K562 (cell line): ENCODE data around the gene PAM. TPM values are rescaled to one million over a fixed set of nuclear protein-coding genes. Genes with fewer than 3 reads are reported as not detected.

Experiments
- ADNP ChIP-seq: fragments of 200-800 bp; sonication (Bioruptor generic); IDR thresholded peaks from 2 replicates; pipeline ENCODE4 v1.6.1; 2016; ENCODE audit warnings: missing genetic modification characterization, missing compliant biosample characterization
- CBFA2T2 ChIP-seq: fragments of 450-650 bp; conservative IDR thresholded peaks from 2 replicates; pipeline ENCODE4 v1.6.1; 2017; ENCODE audit warnings: mild to moderate bottlenecking
- ETV1 ChIP-seq: fragments of 450-650 bp; conservative IDR thresholded peaks from 2 replicates; pipeline ENCODE4 v1.6.1; 2016; ENCODE audit warnings: missing genetic modification characterization, control low read depth, low read depth, missing compliant biosample characterization
- FOXP1 ChIP-seq: sonication (generic); formaldehyde crosslinking; IDR thresholded peaks from 2 replicates; pipeline ENCODE4 v1.8.0; 2022; ENCODE audit warnings: mild to moderate bottlenecking, missing genetic modification reagents
- GTF2B ChIP-seq: IDR thresholded peaks from 2 replicates; pipeline ENCODE4 v1.6.1; 2011; ENCODE audit not compliant: insufficient read length; ENCODE audit errors: extremely low read depth
- HMGN3 ChIP-seq: IDR thresholded peaks from 2 replicates; pipeline ENCODE4 v1.6.1; 2011; ENCODE audit warnings: borderline replicate concordance, low read depth, mild to moderate bottlenecking, mixed read lengths, low read length; ENCODE audit not compliant: insufficient read length; ENCODE audit errors: extremely low read depth
- HOMEZ ChIP-seq: fragments of 250-450 bp; sonication (Bioruptor Pico); IDR thresholded peaks from 2 replicates; pipeline ENCODE4 v1.4.0; 2020; ENCODE audit warnings: mild to moderate bottlenecking, moderate library complexity
- KLF6 ChIP-seq: fragments of 250-450 bp; sonication (Bioruptor Pico); IDR thresholded peaks from 2 replicates; pipeline ENCODE4 v1.4.0; 2020; ENCODE audit warnings: mild to moderate bottlenecking, moderate library complexity, borderline replicate concordance
- MTA3 ChIP-seq: fragments of 450-650 bp; formaldehyde crosslinking; IDR thresholded peaks from 2 replicates; pipeline ENCODE4 v1.6.1; 2017; ENCODE audit warnings: mild to moderate bottlenecking, borderline replicate concordance
- PRPF4 ChIP-seq: fragments of 200-400 bp; formaldehyde crosslinking; IDR thresholded peaks from one replicate; pipeline ENCODE4 v1.6.1; 2017; ENCODE audit warnings: low read length, low read depth, mild to moderate bottlenecking; ENCODE audit not compliant: insufficient read depth, poor library complexity, severe bottlenecking
- RBFOX2 ChIP-seq: fragments of 200-400 bp; formaldehyde crosslinking; IDR thresholded peaks from 2 replicates; pipeline ENCODE4 v1.6.1; 2017; ENCODE audit warnings: low read depth, mild to moderate bottlenecking, low read length, moderate library complexity
- TARDBP ChIP-seq: fragments of 450-650 bp; IDR thresholded peaks from 2 replicates; pipeline ENCODE4 v1.6.1; 2016
- TCF15 ChIP-seq: fragments of 250-450 bp; sonication (Bioruptor Pico); IDR thresholded peaks from 2 replicates; pipeline ENCODE4 v1.8.0; 2022; ENCODE audit warnings: moderate library complexity, mild to moderate bottlenecking, inconsistent platforms
- ZNF232 ChIP-seq: sonication (generic); formaldehyde crosslinking; IDR thresholded peaks from 2 replicates; pipeline ENCODE4 v1.8.0; 2022; ENCODE audit warnings: mild to moderate bottlenecking, missing genetic modification reagents
- ZNF318 ChIP-seq, 2 experiments: fragments of 450-650 bp; IDR thresholded peaks; 2 replicates each; pipeline ENCODE4 v1.6.1; 2016; ENCODE audit warnings: mild to moderate bottlenecking in 2 of 2, borderline replicate concordance in 1 of 2, low read depth in 1 of 2, moderate library complexity in 1 of 2
- ZNF511 ChIP-seq: sonication (generic); formaldehyde crosslinking; IDR thresholded peaks from 2 replicates; pipeline ENCODE4 v1.8.0; 2022; ENCODE audit warnings: mild to moderate bottlenecking, missing genetic modification reagents
- polyA plus RNA-seq, 8 experiments: library from polyadenylated mRNA; depleted of rRNA in 4 of 8; stranded (reverse) in 5 of 8; unstranded in 3 of 8; fragments of >200 nt; fragmentation: Nextera tagmentation in 2 of 8; fragmentation: Illumina TruSeq in 1 of 8; extraction: Ambion mirVana in 2 of 8; extraction: Trizol in 1 of 8; gene quantifications; 2 replicates each; pipeline versions ENCODE4 v1.2.1 to v1.2.3, GENCODE V29; 2011 to 2014; ENCODE audit warnings: inconsistent platforms in 1 of 8, missing spikeins in 1 of 8
- total RNA-seq, 7 experiments: library from RNA; depleted of rRNA in 6 of 7; stranded (reverse); fragments of >200 nt in 6 of 7; fragmentation: Illumina TruSeq in 2 of 7; extraction: Trizol in 2 of 7; gene quantifications; 2 replicates each; pipeline versions ENCODE4 v1.2.1 to v1.2.3, GENCODE V29; 2011 to 2021; ENCODE audit warnings: low replicate concordance in 1 of 7

PAM gene
- total and polyA plus RNA-seq, 9 of the 15 experiments (the other 6 are each of a cell fraction or from before 2014, with no cell fraction given) = 0.39 to 3.1 (median 0.77) TPM

GRCh38 chr5:102754767-102755431, at the start of gene PAM (continued):
- TF ChIP-seq ZNF318 (IDR thresholded peaks at IDR 0.05; ENCODE audit: borderline replicate concordance in 1 of 2, low read depth in 1 of 2) (no peak), ZNF232 (CRISPR knock-in tag) (no peak), TCF15 (no peak), HOMEZ (CRISPR knock-in tag) (no peak), CBFA2T2 (no peak), KLF6 (no peak), RBFOX2 (peak; percentile 51), ADNP (tag) (no peak), FOXP1 (peak; percentile 75), HMGN3 (no peak), GTF2B (no peak), ZNF511 (CRISPR knock-in tag) (peak; percentile 27; the same call in 1 of the 2 replicates), PRPF4 (no peak), TARDBP (no peak), MTA3 (0 out of 2 replicates have a peak, but pooled peaks have one; percentile 20), ETV1 (no peak)
